Lower leg skin (tissue), 3 donors: ENCODE data around the gene ADGRG6.

Experiments used
- CTCF ChIP-seq, 3 donors: fragments of 450-650 bp; IDR thresholded peaks; one replicate each; pipeline ENCODE4 v1.5.1; 2016; ENCODE audit warnings: antibody characterized with exemption in 3 of 3, mild to moderate bottlenecking in 3 of 3, moderate library complexity in 2 of 3
- POLR2A ChIP-seq, 2 donors: fragments of 450-650 bp; IDR thresholded peaks; one replicate each; pipeline ENCODE4 v1.6.1; 2016 to 2017; ENCODE audit warnings: antibody characterized with exemption in 2 of 2, mild to moderate bottlenecking in 1 of 2, moderate library complexity in 1 of 2

GRCh38 chr6:142292166-142292924 is 9.5 kb upstream of the ADGRG6 start:
- TF ChIP-seq CTCF (IDR thresholded peaks at IDR 0.05) = no peak
- TF ChIP-seq POLR2A (IDR thresholded peaks at IDR 0.05) = no peak
